Spinal cord (tissue), 10 donors: ENCODE measurements around the gene APOBEC3C. TPM values are rescaled to one million over a fixed set of nuclear protein-coding genes. Genes with fewer than 3 reads are reported as not detected.
"Not testable (repeated sequence)": the region's sequence is repeated elsewhere in the genome, so short reads cannot be mapped to it uniquely, and the experiment has no call there.

Experiments
- DNase-seq, 6 donors: peaks; one replicate each; pipeline versions ENCODE4 v3.0.0 to v3.0.0-alpha.2; 2013 to 2015; ENCODE audit warnings: low spot score in 6 of 6, low read depth in 4 of 6
- H3K27ac ChIP-seq: one replicate; pipeline ENCODE4 v1.5.1; 2013; ENCODE audit warnings: low read depth, low read length, control low read depth
- H3K27me3 ChIP-seq: one replicate; pipeline ENCODE4 v1.6.1; 2013; ENCODE audit warnings: low read length; ENCODE audit not compliant: control insufficient read depth, insufficient read depth
- H3K36me3 ChIP-seq: one replicate; pipeline ENCODE4 v1.6.1; 2013; ENCODE audit warnings: low read length; ENCODE audit not compliant: control insufficient read depth, insufficient read depth
- H3K4me1 ChIP-seq: one replicate; pipeline ENCODE4 v1.6.1; 2013; ENCODE audit warnings: low read length; ENCODE audit not compliant: control insufficient read depth, insufficient read depth
- H3K4me3 ChIP-seq: one replicate; pipeline ENCODE4 v1.5.1; 2013; ENCODE audit warnings: low read depth, low read length, control low read depth
- H3K9me3 ChIP-seq: one replicate; pipeline ENCODE4 v1.6.1; 2013; ENCODE audit warnings: low read length; ENCODE audit not compliant: control insufficient read depth, insufficient read depth
- WGBS: methylation state at CpG from one replicate; pipeline ENCODE4 v1.1.5; 2013; ENCODE audit warnings: missing lambda C conversion rate; ENCODE audit not compliant: insufficient coverage; 5-methylcytosine and 5-hydroxymethylcytosine counted together
- polyA plus RNA-seq, 2 donors: library from polyadenylated mRNA; unstranded; fragments of 120-200 nt; gene quantifications; one replicate each; pipeline ENCODE4 v1.2.1, GENCODE V29; 2013; ENCODE audit not compliant: insufficient read length in 2 of 2
- total RNA-seq, 2 donors: library from RNA; depleted of rRNA in 1 of 2; stranded (reverse); fragments of 120-200 nt in 1 of 2; fragments of >200 nt in 1 of 2; gene quantifications; one replicate each; pipeline versions ENCODE4 v1.2.3 to v1.2.4, GENCODE V29; 2013 to 2014
- donor health status: healthy.

The APOBEC3C gene
- total and polyA plus RNA-seq, 4 donors: 2.6 to 4.7 (median 3.2) TPM

GRCh38 chr22:38971202-38971601, 42.9 kb upstream of the APOBEC3C start:
- Histone ChIP-seq H3K27ac (no peak overlapping the region), H3K36me3 (no peaks in the 10 kb centered on the region), H3K4me3 (no peak overlapping the region), H3K4me1 (no peaks in the 10 kb centered on the region), H3K27me3 (no peaks in the 10 kb centered on the region), H3K9me3 (no peaks in the 10 kb centered on the region)
- WGBS: 79% methylated on average over 5 of the region's 5 CpGs
- DNase-seq: no peak

- 77% methylated on average over 2 of the region's 3 CpGs for WGBS
- H3K36me3 ChIP-seq: no peaks in the 10 kb centered on the region
- no peak overlapping the region for H3K27ac ChIP-seq
- H3K4me1 ChIP-seq: no peaks in the 10 kb centered on the region
- no peak for DNase-seq
- H3K9me3 ChIP-seq: no peaks in the 10 kb centered on the region
- no peak overlapping the region for H3K4me3 ChIP-seq
- H3K27me3 ChIP-seq: no peaks in the 10 kb centered on the region
Measured at GRCh38 chr22:38971791-38972190, 42.3 kb upstream of the APOBEC3C start.

- no peak overlapping the region for H3K27ac ChIP-seq
- H3K9me3 ChIP-seq: no peaks in the 10 kb centered on the region
- no peak for DNase-seq
- H3K27me3 ChIP-seq: no peaks in the 10 kb centered on the region
- H3K4me3 ChIP-seq: no peak overlapping the region
- no peaks in the 10 kb centered on the region for H3K36me3 ChIP-seq
- H3K4me1 ChIP-seq: no peaks in the 10 kb centered on the region
- 86% methylated on average over 3 of the region's 5 CpGs for WGBS
Measured at GRCh38 chr22:38972558-38972957, 41.5 kb upstream of the APOBEC3C start.

GRCh38 chr22:38973289-38974169, 40.5 kb upstream of the APOBEC3C start:
- no peaks in the 10 kb centered on the region for H3K9me3 ChIP-seq
- 49% methylated on average over 11 of the region's 15 CpGs for WGBS
- no peak overlapping the region for H3K4me3 ChIP-seq
- H3K27me3 ChIP-seq: no peaks in the 10 kb centered on the region
- no peaks in the 10 kb centered on the region for H3K4me1 ChIP-seq
- no peak overlapping the region for H3K27ac ChIP-seq
- no peaks in the 10 kb centered on the region for H3K36me3 ChIP-seq
- DNase-seq: peak in 2 of 6 donors; percentile 5 to 45

GRCh38 chr22:38974170-38974825, 39.8 kb upstream of the APOBEC3C start:
- DNase-seq: no peak
- no peaks in the 10 kb centered on the region for H3K27me3 ChIP-seq
- 85% methylated on average over 18 of the region's 18 CpGs for WGBS
- H3K27ac ChIP-seq: no peak overlapping the region
- H3K36me3 ChIP-seq: no peaks in the 10 kb centered on the region
- H3K4me3 ChIP-seq: no peak overlapping the region
- H3K4me1 ChIP-seq: no peaks in the 10 kb centered on the region
- H3K9me3 ChIP-seq: no peaks in the 10 kb centered on the region

- Histone ChIP-seq H3K4me1 (no peaks in the 10 kb centered on the region), H3K9me3 (no peaks in the 10 kb centered on the region), H3K27me3 (no peaks in the 10 kb centered on the region), H3K27ac (no peak overlapping the region), H3K4me3 (no peak overlapping the region), H3K36me3 (no peaks in the 10 kb centered on the region)
- 89% methylated on average over 4 of the region's 7 CpGs for WGBS
- DNase-seq: no peak
Measured at GRCh38 chr22:38974826-38975175, 39.3 kb upstream of the APOBEC3C start.

GRCh38 chr22:38977289-38977688, 36.8 kb upstream of the APOBEC3C start:
- H3K27ac ChIP-seq, DNase-seq, H3K27me3 ChIP-seq, H3K4me3 ChIP-seq, H3K36me3 ChIP-seq, H3K9me3 ChIP-seq: not testable (repeated sequence)
- WGBS: 93% methylated on average over 3 of the region's 4 CpGs
- peaks cover 15% of the 10 kb centered on the region for H3K4me1 ChIP-seq

GRCh38 chr22:38980587-38980986, 33.5 kb upstream of the APOBEC3C start:
- not testable (repeated sequence) for DNase-seq, H3K4me3 ChIP-seq, H3K27ac ChIP-seq, H3K36me3 ChIP-seq, H3K9me3 ChIP-seq, H3K27me3 ChIP-seq
- peaks cover 21% of the 10 kb centered on the region for H3K4me1 ChIP-seq
- 61% methylated on average over 10 of the region's 10 CpGs for WGBS

- peaks cover 21% of the 10 kb centered on the region for H3K4me1 ChIP-seq
- H3K36me3 ChIP-seq: no peaks in the 10 kb centered on the region
- H3K4me3 ChIP-seq: peak overlapping the region; percentile 51
- peak overlapping the region; percentile 64 for H3K27ac ChIP-seq
- 44% methylated on average over 11 of the region's 27 CpGs for WGBS
- H3K9me3 ChIP-seq: peaks cover 2% of the 10 kb centered on the region
- H3K27me3 ChIP-seq: no peaks in the 10 kb centered on the region
- peak in 3 of 6 donors; percentile 1 to 38 (median 4) for DNase-seq
Measured at GRCh38 chr22:38981005-38981991, 32.8 kb upstream of the APOBEC3C start.
